Measurements from ENCODE around the gene SESN1.

GRCh38 chr6:108948181-108948661 is 146.4 kb downstream of the SESN1 start:
- TF ChIP-seq CTCF (IDR thresholded peaks at IDR 0.05 in 4 of 5, conservative IDR thresholded peaks at IDR 0.05 in 1 of 5) (no peak), POLR2A (IDR thresholded peaks at IDR 0.05) (peak in 1 of 2 donors; percentile 6)
